Measurements from ENCODE around the gene AKT3. TPM values are rescaled to one million over a fixed set of nuclear protein-coding genes. Genes with fewer than 3 reads are reported as not detected.

AKT3 gene
- total and polyA plus RNA-seq, 2 of the 8 experiments (the other 6 are each of a cell fraction or from before 2014, with no cell fraction given), result 6.0 to 36.4 TPM

DNA sequence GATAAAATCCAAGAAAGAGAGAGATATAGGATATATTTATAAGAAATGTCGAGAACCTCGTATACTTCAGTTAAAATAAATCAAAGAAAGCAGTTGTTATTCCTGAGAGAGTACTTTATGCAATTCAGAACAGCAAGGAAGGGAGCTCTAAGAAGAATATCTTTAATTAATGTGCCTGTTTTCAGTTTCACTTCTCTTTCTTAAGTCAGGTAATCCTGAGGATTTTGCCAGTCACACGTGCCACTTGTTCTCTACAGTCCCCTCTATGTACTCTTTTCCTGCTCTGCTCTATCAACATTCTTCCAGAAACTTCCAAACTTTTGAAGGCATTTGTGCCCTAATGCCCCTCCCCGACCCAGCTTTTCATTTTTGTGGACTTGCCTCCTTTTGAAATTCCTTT is 211.9 kb downstream of the AKT3 start (continued):
- TF ChIP-seq, protein P1, sequence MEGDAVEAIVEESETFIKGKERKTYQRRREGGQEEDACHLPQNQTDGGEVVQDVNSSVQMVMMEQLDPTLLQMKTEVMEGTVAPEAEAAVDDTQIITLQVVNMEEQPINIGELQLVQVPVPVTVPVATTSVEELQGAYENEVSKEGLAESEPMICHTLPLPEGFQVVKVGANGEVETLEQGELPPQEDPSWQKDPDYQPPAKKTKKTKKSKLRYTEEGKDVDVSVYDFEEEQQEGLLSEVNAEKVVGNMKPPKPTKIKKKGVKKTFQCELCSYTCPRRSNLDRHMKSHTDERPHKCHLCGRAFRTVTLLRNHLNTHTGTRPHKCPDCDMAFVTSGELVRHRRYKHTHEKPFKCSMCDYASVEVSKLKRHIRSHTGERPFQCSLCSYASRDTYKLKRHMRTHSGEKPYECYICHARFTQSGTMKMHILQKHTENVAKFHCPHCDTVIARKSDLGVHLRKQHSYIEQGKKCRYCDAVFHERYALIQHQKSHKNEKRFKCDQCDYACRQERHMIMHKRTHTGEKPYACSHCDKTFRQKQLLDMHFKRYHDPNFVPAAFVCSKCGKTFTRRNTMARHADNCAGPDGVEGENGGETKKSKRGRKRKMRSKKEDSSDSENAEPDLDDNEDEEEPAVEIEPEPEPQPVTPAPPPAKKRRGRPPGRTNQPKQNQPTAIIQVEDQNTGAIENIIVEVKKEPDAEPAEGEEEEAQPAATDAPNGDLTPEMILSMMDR (IDR thresholded peaks at IDR 0.05; ENCODE audit: control extremely low read depth in 1 of 3, insufficient read depth in 1 of 3, low read depth in 1 of 3, low read length in 3 of 3), result no peak
- no peak for TF ChIP-seq YY1 (IDR thresholded peaks at IDR 0.05; ENCODE audit: low read depth, low read length)
- no peak for TF ChIP-seq ASH2L (IDR thresholded peaks at IDR 0.05; ENCODE audit: low read length)
- no peak for TF ChIP-seq SP2 (IDR thresholded peaks at IDR 0.05; ENCODE audit: low read length)

Measured in H1 (cell line).